K562 (cell line): Measurements from ENCODE around the gene TCEA3.

Experiments
- ATF1 ChIP-seq, 2 experiments: fragments of 450-650 bp in 1 of 2; IDR thresholded peaks; 2 replicates each; pipeline ENCODE4 v1.6.1; 2016; ENCODE audit warnings: missing compliant biosample characterization in 1 of 2, missing genetic modification characterization in 1 of 2
- ETV5 ChIP-seq: sonication (generic); formaldehyde crosslinking; IDR thresholded peaks from 2 replicates; pipeline ENCODE4 v1.4.0; 2020; ENCODE audit warnings: low read depth, mild to moderate bottlenecking, missing genetic modification reagents
- KDM4B ChIP-seq, 2 experiments: fragments of 450-650 bp in 1 of 2; sonication (generic) in 1 of 2; IDR thresholded peaks; 2 replicates each; pipeline ENCODE4 v1.6.1; 2016 to 2017; ENCODE audit warnings: borderline replicate concordance in 2 of 2, antibody characterized with exemption in 1 of 2, low read depth in 1 of 2, mild to moderate bottlenecking in 1 of 2
- MXI1 ChIP-seq: IDR thresholded peaks from 2 replicates; pipeline ENCODE4 v1.6.1; 2011; ENCODE audit warnings: low read depth, mild to moderate bottlenecking, improper control_type of control experiment, low read length
- POLR2AphosphoS5 ChIP-seq: IDR thresholded peaks from 2 replicates; pipeline ENCODE4 v1.6.1; 2011; ENCODE audit warnings: mild to moderate bottlenecking, low read depth, low read length, moderate library complexity; ENCODE audit not compliant: control insufficient read depth, insufficient read depth
- RAD21 ChIP-seq, 2 experiments: fragments of 250-450 bp in 1 of 2; fragments of 450-650 bp in 1 of 2; sonication (Bioruptor Pico) in 1 of 2; formaldehyde crosslinking in 1 of 2; IDR thresholded peaks in 1 of 2; conservative IDR thresholded peaks in 1 of 2; 2 replicates each; pipeline versions ENCODE4 v1.4.0 to v1.8.0; 2020 to 2022; ENCODE audit warnings: mild to moderate bottlenecking in 2 of 2, moderate library complexity in 1 of 2
- RFX1 ChIP-seq: fragments of 450-650 bp; IDR thresholded peaks from 2 replicates; pipeline ENCODE4 v1.6.1; 2016; ENCODE audit warnings: mild to moderate bottlenecking, moderate library complexity
- TSC22D4 ChIP-seq: fragments of 450-650 bp; IDR thresholded peaks from 2 replicates; pipeline ENCODE4 v1.6.1; 2016; ENCODE audit warnings: missing genetic modification characterization, missing biosample characterization, control low read depth
- ZNF764 ChIP-seq: fragments of 250-450 bp; sonication (Bioruptor Pico); IDR thresholded peaks from 2 replicates; pipeline ENCODE4 v1.4.0; 2020; ENCODE audit warnings: low read depth, mild to moderate bottlenecking, moderate library complexity
- TF ChIP-seq, protein P1 (sequence below): fragments of 250-450 bp; sonication (Bioruptor Pico); IDR thresholded peaks from 2 replicates; pipeline ENCODE4 v1.5.0; 2020; ENCODE audit warnings: mild to moderate bottlenecking
- TF ChIP-seq, protein P2 (sequence below): fragments of 250-450 bp; sonication (Bioruptor Pico); IDR thresholded peaks from 2 replicates; pipeline ENCODE4 v1.8.0; 2022; ENCODE audit warnings: moderate library complexity, mild to moderate bottlenecking, inconsistent platforms

DNA sequence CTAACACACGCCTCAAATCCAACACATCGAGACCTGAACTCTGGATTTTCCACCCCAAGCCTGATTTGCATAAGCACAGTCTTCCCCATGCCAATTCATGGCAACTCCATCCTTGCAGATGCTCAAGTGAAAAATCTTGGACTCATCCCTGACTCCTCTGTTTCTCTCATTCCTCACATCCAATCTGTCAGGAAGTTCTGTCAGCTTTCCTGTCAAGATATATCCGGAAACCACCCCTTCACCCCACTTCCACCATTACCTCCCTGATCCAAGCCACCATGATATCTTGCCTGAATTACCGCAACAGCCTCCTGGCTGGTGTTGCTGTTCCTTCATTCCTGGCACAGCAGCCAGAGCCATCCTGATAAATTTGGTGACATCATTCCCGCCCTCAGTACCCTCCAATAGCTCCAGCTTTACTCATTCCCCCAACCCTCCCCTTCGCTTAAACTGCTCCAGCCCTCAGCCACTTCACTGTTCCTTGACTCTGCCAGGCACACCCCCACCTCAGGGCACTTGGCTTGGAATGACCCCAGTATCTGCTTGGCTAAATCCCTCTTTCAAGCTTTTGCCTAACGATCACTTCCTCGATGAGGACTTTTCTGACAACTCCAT is 17.4 kb downstream of the TCEA3 start:
- TF ChIP-seq ETV5 (CRISPR knock-in tag) (no peak), ZNF764 (CRISPR knock-in tag) (no peak), KDM4B (IDR thresholded peaks at IDR 0.05; ENCODE audit: borderline replicate concordance in 2 of 2, low read depth in 1 of 2) (no peak), POLR2AphosphoS5 (no peak), TSC22D4 (no peak), RAD21 (CRISPR knock-in tag; conservative IDR thresholded peaks at IDR 0.05 in 1 of 2, IDR thresholded peaks at IDR 0.05 in 1 of 2) (no peak), ATF1 (CRISPR knock-in tag; IDR thresholded peaks at IDR 0.05) (no peak), ATF1 (tag; IDR thresholded peaks at IDR 0.05) (no peak), MXI1 (no peak), RFX1 (no peak)
- TF ChIP-seq, protein P1, sequence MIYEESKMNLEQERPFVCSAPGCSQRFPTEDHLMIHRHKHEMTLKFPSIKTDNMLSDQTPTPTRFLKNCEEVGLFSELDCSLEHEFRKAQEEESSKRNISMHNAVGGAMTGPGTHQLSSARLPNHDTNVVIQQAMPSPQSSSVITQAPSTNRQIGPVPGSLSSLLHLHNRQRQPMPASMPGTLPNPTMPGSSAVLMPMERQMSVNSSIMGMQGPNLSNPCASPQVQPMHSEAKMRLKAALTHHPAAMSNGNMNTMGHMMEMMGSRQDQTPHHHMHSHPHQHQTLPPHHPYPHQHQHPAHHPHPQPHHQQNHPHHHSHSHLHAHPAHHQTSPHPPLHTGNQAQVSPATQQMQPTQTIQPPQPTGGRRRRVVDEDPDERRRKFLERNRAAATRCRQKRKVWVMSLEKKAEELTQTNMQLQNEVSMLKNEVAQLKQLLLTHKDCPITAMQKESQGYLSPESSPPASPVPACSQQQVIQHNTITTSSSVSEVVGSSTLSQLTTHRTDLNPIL, result no peak
- TF ChIP-seq, protein P2, sequence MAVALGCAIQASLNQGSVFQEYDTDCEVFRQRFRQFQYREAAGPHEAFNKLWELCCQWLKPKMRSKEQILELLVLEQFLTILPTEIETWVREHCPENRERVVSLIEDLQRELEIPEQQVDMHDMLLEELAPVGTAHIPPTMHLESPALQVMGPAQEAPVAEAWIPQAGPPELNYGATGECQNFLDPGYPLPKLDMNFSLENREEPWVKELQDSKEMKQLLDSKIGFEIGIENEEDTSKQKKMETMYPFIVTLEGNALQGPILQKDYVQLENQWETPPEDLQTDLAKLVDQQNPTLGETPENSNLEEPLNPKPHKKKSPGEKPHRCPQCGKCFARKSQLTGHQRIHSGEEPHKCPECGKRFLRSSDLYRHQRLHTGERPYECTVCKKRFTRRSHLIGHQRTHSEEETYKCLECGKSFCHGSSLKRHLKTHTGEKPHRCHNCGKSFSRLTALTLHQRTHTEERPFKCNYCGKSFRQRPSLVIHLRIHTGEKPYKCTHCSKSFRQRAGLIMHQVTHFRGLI (CRISPR knock-in tag), result no peak
